HCT116 (cell line): ENCODE measurements around the gene OVAAL. TPM values are rescaled to one million over a fixed set of nuclear protein-coding genes. Genes with fewer than 3 reads are reported as not detected.

Experiments
- ATAC-seq: fragments of 200-7000 bp; cut with Tn5 transposase; 2 replicates; pipeline ENCODE4 v1.9.1; 2020; ENCODE audit warnings: mild to moderate bottlenecking, moderate library complexity
- BruUV-seq: library from RNA; stranded (reverse); fragments of 400-500 nt; replicated peaks from 2 replicates; lab custom pipeline; 2021; lab: Mats Ljungman, UMichigan
- CTCF ChIA-PET: fragments of 300-600 bp; sonication (Branson Sonifier 250); formaldehyde crosslinking; loops from one replicate; lab custom pipeline; 2021; ENCODE audit warnings: antibody characterized with exemption; lab: Charles Lee
- POLR2A ChIA-PET: fragments of 300-600, 350-600 bp; sonication (Branson Sonifier 250); formaldehyde crosslinking; loops from one replicate; lab custom pipeline; 2021; ENCODE audit warnings: antibody characterized with exemption; lab: Charles Lee
- RAD21 ChIA-PET, 2 experiments: fragments of 300-600 bp; sonication (Branson Sonifier 250); formaldehyde crosslinking; loops; one replicate each; lab custom pipeline; 2023; ENCODE audit warnings: low total read pairs in 2 of 2; ENCODE audit not compliant: uncharacterized antibody in 2 of 2, unreplicated experiment in 2 of 2, low non-redundant PET in 1 of 2; lab: Charles Lee
- DNase-seq: peaks from one replicate; pipeline ENCODE4 v3.0.0-alpha.2; 2010; ENCODE audit warnings: low read depth, low spot score
- H2AFZ ChIP-seq: fragments of 200-600 bp; shearing (Covaris generic), sonication (generic); 2 replicates; pipeline ENCODE4 v1.6.1; 2017; ENCODE audit warnings: low read depth, mixed run types, mixed read lengths, antibody characterized with exemption, low read length; ENCODE audit not compliant: poor library complexity, severe bottlenecking
- H3K27ac ChIP-seq: 2 replicates; pipeline ENCODE4 v1.5.1; 2012; ENCODE audit warnings: low read depth, low read length
- H3K27me3 ChIP-seq: fragments of 200-600 bp; sonication (generic); 2 replicates; pipeline ENCODE4 v1.6.1; 2016; ENCODE audit warnings: mixed run types, low read length, mixed read lengths; ENCODE audit not compliant: insufficient read depth
- H3K36me3 ChIP-seq, 2 experiments: fragments of 200-500 bp in 1 of 2; fragments of 200-600 bp in 1 of 2; sonication (Bioruptor generic) in 1 of 2; sonication (generic) in 1 of 2; 2 replicates each; pipeline versions ENCODE4 v1.5.1 to v1.6.1; 2014 to 2016; ENCODE audit warnings: low read length in 2 of 2, inconsistent platforms in 1 of 2, mixed read lengths in 1 of 2, mixed run types in 1 of 2; ENCODE audit not compliant: insufficient read depth in 2 of 2, control insufficient read depth in 1 of 2
- H3K4me1 ChIP-seq, 2 experiments: fragments of 200-600 bp in 1 of 2; sonication (generic) in 1 of 2; 2 replicates each; pipeline versions ENCODE4 v1.5.1 to v1.6.1; 2012 to 2017; ENCODE audit warnings: low read length in 2 of 2, inconsistent platforms in 1 of 2, mild to moderate bottlenecking in 1 of 2, mixed read lengths in 1 of 2, mixed run types in 1 of 2, moderate library complexity in 1 of 2; ENCODE audit not compliant: insufficient read depth in 2 of 2, control insufficient read depth in 1 of 2
- H3K4me2 ChIP-seq: fragments of 200-600 bp; sonication (generic); 2 replicates; pipeline ENCODE4 v1.6.1; 2017; ENCODE audit warnings: mixed run types, low read length, mixed read lengths
- H3K4me3 ChIP-seq, 2 experiments: fragments of 200-600 bp in 1 of 2; sonication (generic) in 1 of 2; replicated peaks in 1 of 2; 2 replicates each; pipeline ENCODE4 v1.5.1; 2011 to 2016; ENCODE audit warnings: low read length in 2 of 2, control low read depth in 1 of 2, low read depth in 1 of 2, mild to moderate bottlenecking in 1 of 2, mixed read lengths in 1 of 2, mixed run types in 1 of 2
- H3K79me2 ChIP-seq: fragments of 200-600 bp; sonication (generic); 2 replicates; pipeline ENCODE4 v1.6.1; 2017; ENCODE audit warnings: mild to moderate bottlenecking, mixed run types, low read length, moderate library complexity, mixed read lengths; ENCODE audit not compliant: insufficient read depth
- H3K9ac ChIP-seq: fragments of 200-600 bp; sonication (generic); 2 replicates; pipeline ENCODE4 v1.6.1; 2016; ENCODE audit warnings: low read length, mixed read lengths
- H3K9me2 ChIP-seq: fragments of 200-600 bp; sonication (generic), shearing (Covaris generic); 2 replicates; pipeline ENCODE4 v1.6.1; 2017; ENCODE audit warnings: mixed run types, mild to moderate bottlenecking, moderate library complexity; ENCODE audit not compliant: insufficient read depth
- H3K9me3 ChIP-seq, 2 experiments: fragments of 200-500 bp in 1 of 2; fragments of 200-600 bp in 1 of 2; sonication (Bioruptor generic) in 1 of 2; sonication (generic) in 1 of 2; 2 replicates each; pipeline ENCODE4 v1.6.1; 2014 to 2017; ENCODE audit warnings: low read length in 2 of 2, mixed read lengths in 2 of 2, inconsistent platforms in 1 of 2, low read depth in 1 of 2, mild to moderate bottlenecking in 1 of 2, mixed run types in 1 of 2, moderate library complexity in 1 of 2; ENCODE audit not compliant: control insufficient read depth in 1 of 2, insufficient read depth in 1 of 2
- H4K20me1 ChIP-seq: fragments of 200-600 bp; sonication (generic), shearing (Covaris generic); 2 replicates; pipeline ENCODE4 v1.6.1; 2017; ENCODE audit warnings: mixed run types, mild to moderate bottlenecking, moderate library complexity; ENCODE audit not compliant: insufficient read depth
- CBX3 ChIP-seq: IDR thresholded peaks from 2 replicates; pipeline ENCODE4 v1.6.1; 2012; ENCODE audit warnings: low read depth
- CEBPB ChIP-seq: IDR thresholded peaks from 2 replicates; pipeline ENCODE4 v1.6.1; 2012; ENCODE audit warnings: low read depth
- EGR1 ChIP-seq: IDR thresholded peaks from 2 replicates; pipeline ENCODE4 v1.6.1; 2012; ENCODE audit warnings: low read depth
- ELF1 ChIP-seq: IDR thresholded peaks from 2 replicates; pipeline ENCODE4 v1.6.1; 2012; ENCODE audit warnings: low read depth, borderline replicate concordance
- EZH2 ChIP-seq: fragments of 200-600 bp; sonication (generic); IDR thresholded peaks from 2 replicates; pipeline ENCODE4 v1.6.1; 2017; ENCODE audit warnings: antibody characterized with exemption, mixed run types
- FOSL1 ChIP-seq: IDR thresholded peaks from 2 replicates; pipeline ENCODE4 v1.6.1; 2012; ENCODE audit warnings: low read depth
- JUND ChIP-seq: IDR thresholded peaks from 2 replicates; pipeline ENCODE4 v1.6.1; 2012
- POLR2A ChIP-seq: IDR thresholded peaks from 2 replicates; pipeline ENCODE4 v1.7.0; 2011; ENCODE audit warnings: borderline replicate concordance; ENCODE audit not compliant: insufficient read depth, insufficient read length; ENCODE audit errors: extremely low read depth
- POLR2AphosphoS5 ChIP-seq: IDR thresholded peaks from 2 replicates; pipeline ENCODE4 v1.6.1; 2011; ENCODE audit warnings: mild to moderate bottlenecking, low read depth, low read length, moderate library complexity
- RAD21 ChIP-seq: IDR thresholded peaks from 2 replicates; pipeline ENCODE4 v1.6.1; 2012; ENCODE audit warnings: low read depth, mild to moderate bottlenecking
- TCF7L2 ChIP-seq: IDR thresholded peaks from 2 replicates; pipeline ENCODE4 v1.7.0; 2011; ENCODE audit warnings: borderline replicate concordance, inconsistent platforms; ENCODE audit not compliant: insufficient read depth, insufficient read length; ENCODE audit errors: extremely low read depth
- YY1 ChIP-seq: IDR thresholded peaks from 2 replicates; pipeline ENCODE4 v1.6.1; 2011; ENCODE audit warnings: low read length, low read depth, moderate library complexity, mild to moderate bottlenecking; ENCODE audit not compliant: insufficient replicate concordance; ENCODE audit errors: extremely low read depth
- ZFX ChIP-seq: fragments of 450-650 bp; IDR thresholded peaks from 2 replicates; pipeline ENCODE4 v1.6.1; 2017
- ZNF274 ChIP-seq: fragments of 200-500 bp; sonication (Bioruptor generic); IDR thresholded peaks from 2 replicates; pipeline ENCODE4 v1.6.1; 2014; ENCODE audit warnings: mild to moderate bottlenecking, low read depth, low read length, inconsistent platforms
- intact Hi-C: fragments of 100-400 bp; cut with micrococcal nuclease; formaldehyde crosslinking; loops from 2 replicates; pipeline ENCODE4 v1.10.0; 2022
- total RNA-seq: library from RNA; stranded (reverse); gene quantifications from one replicate; pipeline ENCODE4 v1.2.1, GENCODE V29; 2021; ENCODE audit not compliant: unreplicated experiment
- TF ChIP-seq, protein P1 (sequence below), 3 experiments: fragments of 200-600 bp in 1 of 3; sonication (generic) in 1 of 3; IDR thresholded peaks in 2 of 3; conservative IDR thresholded peaks in 1 of 3; 2 replicates each; pipeline ENCODE4 v1.5.1; 2012 to 2017; ENCODE audit warnings: low read depth in 2 of 3, low read length in 2 of 3, antibody characterized with exemption in 1 of 3, borderline replicate concordance in 1 of 3, control low read depth in 1 of 3, mild to moderate bottlenecking in 1 of 3, mixed read lengths in 1 of 3, mixed run types in 1 of 3, moderate library complexity in 1 of 3; ENCODE audit not compliant: insufficient read depth in 1 of 3
- TF ChIP-seq, protein P2 (sequence below): IDR thresholded peaks from 2 replicates; pipeline ENCODE4 v1.6.1; 2011; ENCODE audit warnings: mild to moderate bottlenecking, low read length, moderate library complexity; ENCODE audit not compliant: insufficient replicate concordance; ENCODE audit errors: extremely low read depth
- TF ChIP-seq, protein P3 (sequence below): IDR thresholded peaks from 2 replicates; pipeline ENCODE4 v1.6.1; 2012

The OVAAL gene
- total RNA-seq, 1 experiment from 2014 or later = not detected

DNA sequence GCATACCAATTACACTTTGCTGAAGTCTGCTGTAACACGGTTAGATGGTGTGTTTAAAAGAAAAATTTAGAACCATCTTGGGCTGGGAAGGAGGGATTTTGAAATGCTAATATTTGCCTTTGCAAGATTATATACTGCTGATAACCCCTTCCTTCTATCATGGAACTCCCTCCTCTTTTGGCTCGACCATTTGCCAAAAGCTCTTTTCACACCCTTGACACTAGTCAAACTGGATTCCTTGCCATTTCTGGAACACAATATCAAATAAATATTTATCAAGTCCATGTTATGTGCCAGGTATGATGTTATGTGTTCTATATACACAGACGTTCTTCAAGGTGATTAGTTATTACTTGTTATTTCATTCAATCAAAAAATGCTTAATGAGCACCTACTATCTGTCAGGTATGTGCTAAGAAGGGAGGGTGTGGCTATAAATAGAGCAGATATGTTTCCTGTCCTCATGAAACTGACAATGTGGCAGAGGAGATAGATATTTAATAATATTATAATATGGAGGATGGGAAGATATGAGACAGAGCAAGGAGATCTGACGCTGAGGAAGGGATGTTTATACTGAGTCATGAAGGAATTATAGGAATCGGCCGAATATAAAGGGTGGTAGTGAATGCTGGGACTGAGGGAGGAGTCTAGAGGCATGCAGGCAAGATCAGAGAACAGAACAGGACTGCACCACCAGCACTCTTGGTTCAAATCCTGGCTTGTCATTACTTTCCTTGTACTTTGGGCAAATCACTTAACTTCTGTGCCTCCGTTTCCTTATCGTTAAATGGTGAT lies 56.9 kb downstream of the OVAAL start:
- Histone ChIP-seq H3K27me3 (no peaks in the 10 kb centered on the region), H3K9me3 (no peaks in the 10 kb centered on the region)
- TF ChIP-seq TCF7L2 (no peak), ZNF274 (no peak), YY1 (no peak), ELF1 (no peak), FOSL1 (no peak), ZFX (no peak), EGR1 (no peak), RAD21 (no peak), POLR2A (no peak), CBX3 (no peak), CEBPB (no peak), EZH2 (no peak), JUND (no peak), POLR2AphosphoS5 (no peak)
- TF ChIP-seq, protein P1, sequence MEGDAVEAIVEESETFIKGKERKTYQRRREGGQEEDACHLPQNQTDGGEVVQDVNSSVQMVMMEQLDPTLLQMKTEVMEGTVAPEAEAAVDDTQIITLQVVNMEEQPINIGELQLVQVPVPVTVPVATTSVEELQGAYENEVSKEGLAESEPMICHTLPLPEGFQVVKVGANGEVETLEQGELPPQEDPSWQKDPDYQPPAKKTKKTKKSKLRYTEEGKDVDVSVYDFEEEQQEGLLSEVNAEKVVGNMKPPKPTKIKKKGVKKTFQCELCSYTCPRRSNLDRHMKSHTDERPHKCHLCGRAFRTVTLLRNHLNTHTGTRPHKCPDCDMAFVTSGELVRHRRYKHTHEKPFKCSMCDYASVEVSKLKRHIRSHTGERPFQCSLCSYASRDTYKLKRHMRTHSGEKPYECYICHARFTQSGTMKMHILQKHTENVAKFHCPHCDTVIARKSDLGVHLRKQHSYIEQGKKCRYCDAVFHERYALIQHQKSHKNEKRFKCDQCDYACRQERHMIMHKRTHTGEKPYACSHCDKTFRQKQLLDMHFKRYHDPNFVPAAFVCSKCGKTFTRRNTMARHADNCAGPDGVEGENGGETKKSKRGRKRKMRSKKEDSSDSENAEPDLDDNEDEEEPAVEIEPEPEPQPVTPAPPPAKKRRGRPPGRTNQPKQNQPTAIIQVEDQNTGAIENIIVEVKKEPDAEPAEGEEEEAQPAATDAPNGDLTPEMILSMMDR (IDR thresholded peaks at IDR 0.05 in 2 of 3, conservative IDR thresholded peaks at IDR 0.05 in 1 of 3; ENCODE audit: borderline replicate concordance in 1 of 3, insufficient read depth in 1 of 3, low read depth in 2 of 3, low read length in 2 of 3) = no peak
- TF ChIP-seq, protein P2, sequence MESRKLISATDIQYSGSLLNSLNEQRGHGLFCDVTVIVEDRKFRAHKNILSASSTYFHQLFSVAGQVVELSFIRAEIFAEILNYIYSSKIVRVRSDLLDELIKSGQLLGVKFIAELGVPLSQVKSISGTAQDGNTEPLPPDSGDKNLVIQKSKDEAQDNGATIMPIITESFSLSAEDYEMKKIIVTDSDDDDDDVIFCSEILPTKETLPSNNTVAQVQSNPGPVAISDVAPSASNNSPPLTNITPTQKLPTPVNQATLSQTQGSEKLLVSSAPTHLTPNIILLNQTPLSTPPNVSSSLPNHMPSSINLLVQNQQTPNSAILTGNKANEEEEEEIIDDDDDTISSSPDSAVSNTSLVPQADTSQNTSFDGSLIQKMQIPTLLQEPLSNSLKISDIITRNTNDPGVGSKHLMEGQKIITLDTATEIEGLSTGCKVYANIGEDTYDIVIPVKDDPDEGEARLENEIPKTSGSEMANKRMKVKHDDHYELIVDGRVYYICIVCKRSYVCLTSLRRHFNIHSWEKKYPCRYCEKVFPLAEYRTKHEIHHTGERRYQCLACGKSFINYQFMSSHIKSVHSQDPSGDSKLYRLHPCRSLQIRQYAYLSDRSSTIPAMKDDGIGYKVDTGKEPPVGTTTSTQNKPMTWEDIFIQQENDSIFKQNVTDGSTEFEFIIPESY = no peak
- TF ChIP-seq, protein P3, sequence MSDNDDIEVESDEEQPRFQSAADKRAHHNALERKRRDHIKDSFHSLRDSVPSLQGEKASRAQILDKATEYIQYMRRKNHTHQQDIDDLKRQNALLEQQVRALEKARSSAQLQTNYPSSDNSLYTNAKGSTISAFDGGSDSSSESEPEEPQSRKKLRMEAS = no peak
- TF ChIP-seq, all 23 proteins: peak for 0
- intact Hi-C loops = no loop called here
- ATAC-seq (no peak), DNase-seq (no peak)
- H4K20me1 ChIP-seq = no peaks in the 10 kb centered on the region
- ChIA-PET RAD21 (no interaction called here), CTCF (no interaction called here), POLR2A (no interaction called here)
- no peak overlapping the region for H3K4me3 ChIP-seq
- H3K79me2 ChIP-seq = no peaks in the 10 kb centered on the region
- H3K4me2 ChIP-seq = no peak overlapping the region
- no peak overlapping the region for H3K9ac ChIP-seq
- H2AFZ ChIP-seq = no peak overlapping the region
- no TSS peak for BruUV-seq
- H3K9me2 ChIP-seq = no peaks in the 10 kb centered on the region
- no peak overlapping the region for H3K27ac ChIP-seq
- H3K36me3 ChIP-seq = no peaks in the 10 kb centered on the region
- no peaks in the 10 kb centered on the region for H3K4me1 ChIP-seq
